Naive B cell (primary cell): ENCODE results near the gene RABGEF1. TPM values are rescaled to one million over a fixed set of nuclear protein-coding genes. Genes with fewer than 3 reads are reported as not detected.

Source experiments
- polyA plus RNA-seq, 6 donors: library from polyadenylated mRNA; unstranded; fragments of 300-500 nt; fragmentation: Illumina TruSeq; gene quantifications; one replicate each; pipeline ENCODE4 v1.2.3, GENCODE V29; 2021; ENCODE audit warnings: low read depth in 6 of 6

Gene RABGEF1
- polyA plus RNA-seq, 6 donors from 2014 or later: 44.8 to 67.3 (median 55.9) TPM

Other genes starting within 250 kb of the RABGEF1 start
- gene KCTD7, start 111.9 kb upstream of the RABGEF1 start, polyA plus RNA-seq: 1 to 10 TPM; 6.5 to 9.7 (median 8.8) TPM
- gene TMEM248, start 180.5 kb downstream of the RABGEF1 start, polyA plus RNA-seq: 100 to 1,000 TPM; 135 to 160 (median 150) TPM